SK-N-SH treated with all-trans-retinoic acid at 6 μM for 48 hours (cell line): Measurements from ENCODE around the gene RTN4R.

ENCODE experiments used
- ATAC-seq: fragments of 200-7000 bp; cut with Tn5 transposase; 3 replicates; pipeline ENCODE4 v1.9.1; 2020; ENCODE audit warnings: mild to moderate bottlenecking, moderate library complexity
- ARNTL ChIP-seq: fragments of 450-650 bp; formaldehyde crosslinking; IDR thresholded peaks from 2 replicates; pipeline ENCODE4 v1.5.0; 2020; ENCODE audit warnings: low read depth, mild to moderate bottlenecking, moderate library complexity, borderline replicate concordance
- BACH2 ChIP-seq: fragments of 250-450 bp; sonication (Bioruptor Pico); IDR thresholded peaks from 2 replicates; pipeline ENCODE4 v1.9.0; 2021; ENCODE audit warnings: mild to moderate bottlenecking, borderline replicate concordance
- CREB5 ChIP-seq: fragments of 250-450 bp; sonication (Bioruptor Pico); IDR thresholded peaks from 2 replicates; pipeline ENCODE4 v1.5.1; 2020; ENCODE audit warnings: low read depth, mild to moderate bottlenecking, moderate library complexity
- CSDC2 ChIP-seq: fragments of 250-450 bp; sonication (Bioruptor Pico); IDR thresholded peaks from 2 replicates; pipeline ENCODE4 v1.5.0; 2020; ENCODE audit warnings: mild to moderate bottlenecking, moderate library complexity
- CSRNP3 ChIP-seq: fragments of 250-450 bp; sonication (Bioruptor Pico); IDR thresholded peaks from 2 replicates; pipeline ENCODE4 v1.5.1; 2021; ENCODE audit warnings: mild to moderate bottlenecking, moderate library complexity
- ESRRG ChIP-seq: fragments of 250-450 bp; sonication (Bioruptor Pico); IDR thresholded peaks from 2 replicates; pipeline ENCODE4 v1.6.1; 2021; ENCODE audit warnings: mild to moderate bottlenecking
- GLIS3 ChIP-seq: fragments of 250-450 bp; sonication (Bioruptor Pico); IDR thresholded peaks from 2 replicates; pipeline ENCODE4 v1.5.0; 2020; ENCODE audit warnings: mild to moderate bottlenecking, moderate library complexity
- ISL1 ChIP-seq: fragments of 250-450 bp; sonication (Bioruptor Pico); IDR thresholded peaks from 2 replicates; pipeline ENCODE4 v2.1.2; 2022; ENCODE audit warnings: mild to moderate bottlenecking, moderate library complexity
- OSR1 ChIP-seq: fragments of 250-450 bp; sonication (Bioruptor Pico); IDR thresholded peaks from 2 replicates; pipeline ENCODE4 v1.8.0; 2022; ENCODE audit warnings: moderate library complexity, mild to moderate bottlenecking, inconsistent platforms
- PATZ1 ChIP-seq: fragments of 250-450 bp; sonication (Bioruptor Pico); IDR thresholded peaks from 2 replicates; pipeline ENCODE4 v1.8.0; 2020; ENCODE audit warnings: mild to moderate bottlenecking, moderate library complexity, borderline replicate concordance
- POU6F1 ChIP-seq: fragments of 250-450 bp; sonication (Bioruptor Pico); IDR thresholded peaks from 2 replicates; pipeline ENCODE4 v1.8.0; 2021; ENCODE audit warnings: low read depth, mild to moderate bottlenecking, moderate library complexity, borderline replicate concordance
- PPARA ChIP-seq: fragments of 250-450 bp; sonication (Bioruptor Pico); IDR thresholded peaks from 2 replicates; pipeline ENCODE4 v1.5.0; 2020; ENCODE audit warnings: mild to moderate bottlenecking, borderline replicate concordance
- RARB ChIP-seq: fragments of 250-450 bp; sonication (Bioruptor Pico); IDR thresholded peaks from 2 replicates; pipeline ENCODE4 v1.8.0; 2021; ENCODE audit warnings: mild to moderate bottlenecking, moderate library complexity
- SNAI2 ChIP-seq: fragments of 250-450 bp; sonication (Bioruptor Pico); IDR thresholded peaks from 2 replicates; pipeline ENCODE4 v1.5.0; 2020; ENCODE audit warnings: mild to moderate bottlenecking, moderate library complexity
- TOX ChIP-seq: fragments of 250-450 bp; sonication (Bioruptor Pico); IDR thresholded peaks from 2 replicates; pipeline ENCODE4 v1.8.0; 2021; ENCODE audit warnings: mild to moderate bottlenecking, moderate library complexity, borderline replicate concordance
- TSHZ2 ChIP-seq: fragments of 250-450 bp; sonication (Bioruptor Pico); IDR thresholded peaks from 2 replicates; pipeline ENCODE4 v1.5.0; 2020; ENCODE audit warnings: mild to moderate bottlenecking, moderate library complexity
- ZC3H10 ChIP-seq: fragments of 250-450 bp; sonication (Bioruptor Pico); IDR thresholded peaks from 2 replicates; pipeline ENCODE4 v1.5.1; 2021; ENCODE audit warnings: mild to moderate bottlenecking, moderate library complexity
- ZFP3 ChIP-seq: fragments of 250-450 bp; sonication (Bioruptor Pico); IDR thresholded peaks from 2 replicates; pipeline ENCODE4 v1.5.0; 2020; ENCODE audit warnings: mild to moderate bottlenecking, moderate library complexity
- ZFP30 ChIP-seq: fragments of 450-650 bp; formaldehyde crosslinking; IDR thresholded peaks from 2 replicates; pipeline ENCODE4 v1.5.0; 2022; ENCODE audit warnings: mild to moderate bottlenecking, moderate library complexity
- ZNF565 ChIP-seq: fragments of 450-650 bp; formaldehyde crosslinking; conservative IDR thresholded peaks from 2 replicates; pipeline ENCODE4 v1.5.0; 2020; ENCODE audit warnings: low read depth, mild to moderate bottlenecking, moderate library complexity
- ZNF70 ChIP-seq: fragments of 450-650 bp; formaldehyde crosslinking; IDR thresholded peaks from 2 replicates; pipeline ENCODE4 v1.5.0; 2020; ENCODE audit warnings: mild to moderate bottlenecking, moderate library complexity
- ZNF8 ChIP-seq: fragments of 450-650 bp; formaldehyde crosslinking; IDR thresholded peaks from 2 replicates; pipeline ENCODE4 v1.5.0; 2020; ENCODE audit warnings: mild to moderate bottlenecking, moderate library complexity

RTN4R gene

GRCh38 chr22:20206709-20207215 is 61.4 kb downstream of the RTN4R start:
- TF ChIP-seq ZC3H10 (no peak), GLIS3 (CRISPR knock-in tag) (no peak), PPARA (CRISPR knock-in tag) (no peak), ZFP30 (no peak), CSDC2 (CRISPR knock-in tag) (no peak), CSRNP3 (CRISPR knock-in tag) (no peak), TOX (CRISPR knock-in tag) (no peak), ESRRG (no peak), BACH2 (CRISPR knock-in tag) (no peak), ISL1 (CRISPR knock-in tag) (no peak), RARB (CRISPR knock-in tag) (no peak), OSR1 (CRISPR knock-in tag) (no peak), SNAI2 (no peak), ZFP3 (CRISPR knock-in tag) (no peak), POU6F1 (CRISPR knock-in tag) (no peak), CREB5 (CRISPR knock-in tag) (no peak)

GRCh38 chr22:20205964-20206708 is 62.0 kb downstream of the RTN4R start:
- TF ChIP-seq ZNF565 (no peak), ZFP30 (no peak), CSDC2 (CRISPR knock-in tag) (no peak), PATZ1 (CRISPR knock-in tag) (no peak), TSHZ2 (no peak), POU6F1 (CRISPR knock-in tag) (no peak), RARB (CRISPR knock-in tag) (no peak), ARNTL (CRISPR knock-in tag) (no peak), TOX (CRISPR knock-in tag) (no peak), ZNF70 (no peak), SNAI2 (no peak), CSRNP3 (CRISPR knock-in tag) (no peak), ZFP3 (CRISPR knock-in tag) (no peak), OSR1 (CRISPR knock-in tag) (no peak), BACH2 (CRISPR knock-in tag) (no peak), PPARA (CRISPR knock-in tag) (no peak), ESRRG (no peak), GLIS3 (CRISPR knock-in tag) (no peak), ZNF8 (CRISPR knock-in tag) (no peak), ISL1 (CRISPR knock-in tag) (no peak)
- TF ChIP-seq, all 23 proteins: peak for 0
- ATAC-seq = peak; percentile 72

More at GRCh38 chr22:20206709-20207215, 61.4 kb downstream of the RTN4R start:
- peak; percentile 4; the same call in 2 of the 3 replicates for ATAC-seq
